ENCODE measurements around the gene TMEM123. TPM values are rescaled to one million over a fixed set of nuclear protein-coding genes. Genes with fewer than 3 reads are reported as not detected.

The TMEM123 gene
- total and polyA plus RNA-seq, 2 of the 4 experiments (the other 2 are of a cell fraction), result 96.9 to 127 TPM

GRCh38 chr11:102431404-102431803 lies 21.2 kb downstream of the TMEM123 start:
- H3K9me1 ChIP-seq (ENCODE audit: insufficient read depth, low read length), result peaks cover 12% of the 10 kb centered on the region
- H3K79me1 ChIP-seq (ENCODE audit: low read depth in 1 of 2, low read length in 2 of 2), result peaks cover 33 to 65% of the 10 kb centered on the region in 2 experiments
- DNase-seq (no peak), ATAC-seq (ENCODE audit: low read depth) (no peak)
- H3K9ac ChIP-seq (ENCODE audit: low read depth, low read length), result no peak overlapping the region
- intact Hi-C loops (cut with micrococcal nuclease) (no loop called here), in situ Hi-C loops (cut with MboI; ENCODE audit: low sequenced_read_pairs) (no loop called here), dilution Hi-C loops (cut with HindIII; ENCODE audit: low sequenced_read_pairs, unreplicated experiment) (no loop called here)
- no peak overlapping the region for H4K8ac ChIP-seq (ENCODE audit: low read depth in 2 of 2, low read length in 2 of 2)
- CTCF ChIA-PET, result no interaction called here
- H2BK5ac ChIP-seq (ENCODE audit: low read depth, low read length, poor library complexity, severe bottlenecking), result no peak overlapping the region
- H3K4me3 ChIP-seq (ENCODE audit: insufficient read depth, low read depth, low read length), result no peak overlapping the region
- H3K18ac ChIP-seq (ENCODE audit: low read depth, low read length), result no peak overlapping the region
- H2BK15ac ChIP-seq (ENCODE audit: low read depth, low read length), result no peak overlapping the region
- H3K4ac ChIP-seq (ENCODE audit: low read depth, low read length), result no peak overlapping the region
- H3K23ac ChIP-seq (ENCODE audit: low read depth, low read length), result no peak overlapping the region
- no peak overlapping the region for H3K14ac ChIP-seq (replicated peaks; ENCODE audit: low read depth, low read length)
- POLR2A ChIA-PET (ENCODE audit: unreplicated experiment), result no interaction called here
- H2AFZ ChIP-seq (replicated peaks; ENCODE audit: low read length, poor library complexity), result no peak overlapping the region
- no peak overlapping the region for H2BK120ac ChIP-seq (ENCODE audit: low read depth, low read length)
- H4K5ac ChIP-seq (ENCODE audit: low read depth, low read length), result no peak overlapping the region
- peaks cover 2% of the 10 kb centered on the region; the same call in 1 of the 2 replicates for H3K9me3 ChIP-seq (ENCODE audit: control insufficient read depth, insufficient read depth, low read length)
- H3K36me3 ChIP-seq (ENCODE audit: control insufficient read depth, insufficient read depth, low read length), result peaks cover 1% of the 10 kb centered on the region
- H4K20me1 ChIP-seq (ENCODE audit: insufficient read depth, low read length), result peaks cover 18% of the 10 kb centered on the region
- TF ChIP-seq MAFK (IDR thresholded peaks at IDR 0.05; ENCODE audit: low read depth, low read length), result no peak
- H2AK9ac ChIP-seq (replicated peaks; ENCODE audit: low read depth, low read length, poor library complexity), result no peak overlapping the region
- no peak overlapping the region for H4K91ac ChIP-seq (ENCODE audit: insufficient read depth, low read depth, low read length)
- H3K56ac ChIP-seq (ENCODE audit: extremely low read depth, insufficient read depth, low read length), result no peak overlapping the region
- H3K4me2 ChIP-seq (ENCODE audit: low read depth, low read length), result no peak overlapping the region
- H3K27ac ChIP-seq (ENCODE audit: insufficient read depth, low read length), result no peak overlapping the region
- H2BK20ac ChIP-seq (ENCODE audit: low read depth, low read length), result no peak overlapping the region
- WGBS, 2 experiments (ENCODE audit: extremely low coverage in 2 of 2, insufficient read length in 1 of 2), result no CpG with 5 or more reads among the region's 2 CpGs
- peaks cover 8% of the 10 kb centered on the region for H3K4me1 ChIP-seq (ENCODE audit: control insufficient read depth, insufficient read depth, low read length)
- H2AK5ac ChIP-seq (ENCODE audit: low read depth, low read length), result no peak overlapping the region
- no peaks in the 10 kb centered on the region for H3K27me3 ChIP-seq (ENCODE audit: control insufficient read depth, insufficient read depth, low read length)
- BruUV-seq (replicated peaks), result no TSS peak
